Activated CD4-positive, alpha-beta memory T cell treated with anti-CD3 and anti-CD28 coated beads, Interleukin-2, amount 10 ng/mL, durations not matched to agents 7 days and 5 days (primary cell): Measurements from ENCODE around the gene PDXP. TPM values are rescaled to one million over a fixed set of nuclear protein-coding genes. Genes with fewer than 3 reads are reported as not detected.

Experiments
- CTCF ChIA-PET: fragments of 350-600 bp; sonication (Branson Sonifier 250); formaldehyde crosslinking; loops from one replicate; lab custom pipeline; 2021; ENCODE audit warnings: antibody characterized with exemption, inconsistent platforms; lab: Charles Lee
- POLR2A ChIA-PET: fragments of 350-600 bp; sonication (Branson Sonifier 250); formaldehyde crosslinking; loops from one replicate; lab custom pipeline; 2021; ENCODE audit warnings: antibody characterized with exemption; lab: Charles Lee
- DNase-seq: peaks from one replicate; pipeline ENCODE4 v3.0.0-alpha.2; 2020
- H3K27ac Mint-ChIP-seq: one replicate; pipeline ENCODE4 v1.8.0; 2021; ENCODE audit warnings: mild to moderate bottlenecking, mixed read lengths
- H3K27me3 Mint-ChIP-seq: one replicate; pipeline ENCODE4 v1.8.0; 2021; ENCODE audit warnings: mixed read lengths
- H3K36me3 Mint-ChIP-seq: one replicate; pipeline ENCODE4 v1.8.0; 2021; ENCODE audit warnings: low read depth, mixed read lengths
- H3K4me1 Mint-ChIP-seq: one replicate; pipeline ENCODE4 v1.8.0; 2021; ENCODE audit warnings: mixed read lengths
- H3K4me3 Mint-ChIP-seq: one replicate; pipeline ENCODE4 v1.8.0; 2021; ENCODE audit warnings: mild to moderate bottlenecking, mixed read lengths
- H3K9me3 Mint-ChIP-seq: one replicate; pipeline ENCODE4 v1.8.0; 2021; ENCODE audit warnings: mixed read lengths
- total RNA-seq, 2 experiments: library from RNA; stranded (reverse); gene quantifications; one replicate each; pipeline ENCODE4 v1.2.3, GENCODE V29; 2021

PDXP gene
- total RNA-seq, 2 experiments from 2014 or later: 19.1 to 21.6 TPM

- no peak for DNase-seq
- no peaks in the 10 kb centered on the region for H3K4me1 Mint-ChIP-seq
- no peaks in the 10 kb centered on the region for H3K9me3 Mint-ChIP-seq
- ChIA-PET POLR2A (no interaction called here), CTCF (interaction anchor here (2.1 kb wide), 1 partner anchor 69 kb away, joined by 6 read pairs; no protein-coding TSS in a partner anchor)
- no peak overlapping the region for H3K27ac Mint-ChIP-seq
- no peak overlapping the region for H3K4me3 Mint-ChIP-seq
- H3K36me3 Mint-ChIP-seq: no peaks in the 10 kb centered on the region
- H3K27me3 Mint-ChIP-seq: no peaks in the 10 kb centered on the region
Observed at GRCh38 chr22:37711490-37711889, 53.0 kb downstream of the PDXP start.

- DNase-seq: no peak
- POLR2A ChIA-PET: no interaction called here
- Mint-ChIP-seq H3K27ac (no peak overlapping the region), H3K4me3 (no peak overlapping the region), H3K9me3 (no peaks in the 10 kb centered on the region), H3K36me3 (no peaks in the 10 kb centered on the region), H3K4me1 (no peaks in the 10 kb centered on the region), H3K27me3 (no peaks in the 10 kb centered on the region)
- CTCF ChIA-PET: no interaction called here
Observed at GRCh38 chr22:37713761-37714160, 55.2 kb downstream of the PDXP start.

DNA sequence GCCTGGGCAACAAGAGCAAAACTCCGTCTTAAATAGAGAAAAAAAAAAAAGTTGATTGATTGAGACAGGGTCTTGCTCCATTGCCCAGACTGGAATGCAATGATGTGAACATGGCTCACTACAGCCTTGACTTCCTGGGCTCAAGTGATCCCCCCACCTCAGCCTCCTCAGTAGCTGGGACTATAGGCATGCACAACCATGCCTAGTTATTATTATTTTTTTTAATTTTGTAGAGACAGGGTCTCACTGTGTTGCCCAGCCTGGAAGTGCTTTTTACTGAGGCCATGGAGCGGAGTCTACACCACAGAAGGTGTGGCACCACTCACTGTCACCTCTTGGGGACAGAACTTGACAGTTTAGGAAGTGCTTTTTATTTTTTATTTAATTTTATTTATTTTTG, 56.1 kb downstream of the PDXP start:
- CTCF ChIA-PET: no interaction called here
- no peaks in the 10 kb centered on the region for H3K27me3 Mint-ChIP-seq
- no peaks in the 10 kb centered on the region for H3K4me1 Mint-ChIP-seq
- no peaks in the 10 kb centered on the region for H3K9me3 Mint-ChIP-seq
- no peaks in the 10 kb centered on the region for H3K36me3 Mint-ChIP-seq
- H3K27ac Mint-ChIP-seq: no peak overlapping the region
- POLR2A ChIA-PET: interaction anchor here (0.6 kb wide), 1 partner anchor 99 kb away, joined by 3 read pairs; no protein-coding TSS in a partner anchor
- DNase-seq: no peak
- H3K4me3 Mint-ChIP-seq: no peak overlapping the region

GRCh38 chr22:37715760-37716159, 57.2 kb downstream of the PDXP start:
- no peak for DNase-seq
- POLR2A ChIA-PET: no interaction called here
- Mint-ChIP-seq H3K4me1 (no peaks in the 10 kb centered on the region), H3K36me3 (no peaks in the 10 kb centered on the region), H3K4me3 (no peak overlapping the region), H3K27ac (no peak overlapping the region), H3K9me3 (no peaks in the 10 kb centered on the region), H3K27me3 (no peaks in the 10 kb centered on the region)
- CTCF ChIA-PET: no interaction called here

Other genes with a start within 250 kb of the PDXP start
- under 1 TPM; 0.28 to 0.38 TPM for gene ELFN2, start 231.2 kb upstream of the PDXP start, total RNA-seq
- gene MFNG, start 172.3 kb upstream of the PDXP start, total RNA-seq: 100 to 1,000 TPM; 200 to 203 TPM
- gene CARD10, start 139.3 kb upstream of the PDXP start, total RNA-seq: under 1 TPM in 1 of 2 experiments, not detected in 1; 0.08 TPM
- 1 to 10 TPM in 1 of 2 experiments, under 1 TPM in 1; 0.95 to 1.1 TPM for gene CDC42EP1, start 98.2 kb upstream of the PDXP start, total RNA-seq
- gene LGALS2, start 78.6 kb upstream of the PDXP start, total RNA-seq: not detected
- 10 to 100 TPM; 59.5 to 64.4 TPM for gene GGA1, start 49.9 kb upstream of the PDXP start, total RNA-seq
- gene SH3BP1, start 19.1 kb upstream of the PDXP start, total RNA-seq: 100 to 1,000 TPM; 161 to 162 TPM
- 1,000 to 10,000 TPM; 2,209 to 2,240 TPM for gene LGALS1, start 16.9 kb downstream of the PDXP start, total RNA-seq
- gene NOL12, start 27.6 kb downstream of the PDXP start, total RNA-seq: 10 to 100 TPM; 36.6 to 36.9 TPM
- 10 to 100 TPM; 40.9 to 42.7 TPM for gene TRIOBP, start 38.3 kb downstream of the PDXP start, total RNA-seq
- 10 to 100 TPM; 13.2 to 14.1 TPM for gene GCAT, start 149.2 kb downstream of the PDXP start, total RNA-seq
- gene GALR3, start 164.7 kb downstream of the PDXP start, total RNA-seq: not detected
- gene ANKRD54, start 185.6 kb downstream of the PDXP start, total RNA-seq: 10 to 100 TPM; 22.1 TPM
- 100 to 1,000 TPM; 331 to 348 TPM for gene EIF3L, start 190.7 kb downstream of the PDXP start, total RNA-seq
- 10 to 100 TPM; 21.8 to 24.1 TPM for gene MICALL1, start 247.6 kb downstream of the PDXP start, total RNA-seq